PC-9 (cell line): ENCODE measurements around the gene USP7. TPM values are rescaled to one million over a fixed set of nuclear protein-coding genes. Genes with fewer than 3 reads are reported as not detected.

ENCODE experiments used
- BruUV-seq: library from RNA; stranded (reverse); fragments of 400-500 nt; replicated peaks from 2 replicates; lab custom pipeline; 2021; lab: Mats Ljungman, UMichigan
- CTCF ChIA-PET: fragments of 300-600 bp; sonication (Branson Sonifier 250); formaldehyde crosslinking; loops from one replicate; lab custom pipeline; 2022; ENCODE audit warnings: antibody characterized with exemption; lab: Charles Lee
- POLR2A ChIA-PET: fragments of 300-600 bp; sonication (Branson Sonifier 250); formaldehyde crosslinking; loops from one replicate; lab custom pipeline; 2022; ENCODE audit warnings: antibody characterized with exemption; ENCODE audit not compliant: unreplicated experiment; lab: Charles Lee
- DNase-seq, 2 experiments: peaks; one replicate each; pipeline versions ENCODE4 v3.0.0 to v3.0.0-alpha.2; 2015 to 2022; ENCODE audit warnings: mixed read lengths in 1 of 2
- H2AFZ ChIP-seq: fragments of 200-600 bp; sonication (generic); 2 replicates; pipeline ENCODE4 v1.8.1; 2017; ENCODE audit warnings: antibody characterized with exemption
- H3F3A ChIP-seq: fragments of 200-600 bp; sonication (generic); 2 replicates; pipeline ENCODE4 v1.8.1; 2017; ENCODE audit warnings: antibody characterized with exemption, mild to moderate bottlenecking, low read depth; ENCODE audit not compliant: insufficient read depth
- H3K27ac ChIP-seq: fragments of 200-600 bp; sonication (generic); 2 replicates; pipeline ENCODE4 v1.6.1; 2016; ENCODE audit warnings: mixed run types
- H3K27me3 ChIP-seq: fragments of 200-600 bp; sonication (generic); 2 replicates; pipeline ENCODE4 v1.6.1; 2016; ENCODE audit warnings: low read depth, mixed run types; ENCODE audit not compliant: insufficient read depth
- H3K36me3 ChIP-seq: fragments of 200-600 bp; sonication (generic); 2 replicates; pipeline ENCODE4 v1.6.1; 2016; ENCODE audit warnings: low read depth, mixed run types
- H3K4me1 ChIP-seq: fragments of 200-600 bp; sonication (generic); replicated peaks from 2 replicates; pipeline ENCODE4 v1.6.1; 2016; ENCODE audit warnings: mixed run types; ENCODE audit not compliant: insufficient read depth
- H3K4me2 ChIP-seq: fragments of 200-600 bp; sonication (generic); 2 replicates; pipeline ENCODE4 v1.6.1; 2017; ENCODE audit warnings: mixed run types
- H3K4me3 ChIP-seq: fragments of 200-600 bp; sonication (generic); 2 replicates; pipeline ENCODE4 v1.6.1; 2016; ENCODE audit warnings: mixed run types
- H3K79me2 ChIP-seq: fragments of 200-600 bp; sonication (generic); 2 replicates; pipeline ENCODE4 v1.6.1; 2017; ENCODE audit warnings: low read depth, mixed run types
- H3K9me2 ChIP-seq: fragments of 200-600 bp; sonication (generic); 2 replicates; pipeline ENCODE4 v1.8.1; 2017; ENCODE audit warnings: mild to moderate bottlenecking; ENCODE audit not compliant: insufficient read depth
- H3K9me3 ChIP-seq: fragments of 200-600 bp; sonication (generic); 2 replicates; pipeline ENCODE4 v1.8.1; 2016; ENCODE audit warnings: low read depth; ENCODE audit not compliant: insufficient read depth
- H4K20me1 ChIP-seq: fragments of 200-600 bp; sonication (generic); 2 replicates; pipeline ENCODE4 v1.8.1; 2017; ENCODE audit not compliant: insufficient read depth
- EZH2 ChIP-seq: fragments of 200-600 bp; sonication (generic); IDR thresholded peaks from 2 replicates; pipeline ENCODE4 v1.8.0; 2017; ENCODE audit warnings: antibody characterized with exemption, low read depth
- intact Hi-C: fragments of 100-400 bp; cut with micrococcal nuclease; formaldehyde crosslinking; loops from one replicate; pipeline ENCODE4 v1.10.0; 2022; ENCODE audit not compliant: unreplicated experiment
- total RNA-seq: library from RNA; stranded (reverse); gene quantifications from 2 replicates; pipeline ENCODE4 v1.2.3, GENCODE V29; 2021
- TF ChIP-seq, protein P1 (sequence below): fragments of 200-600 bp; sonication (generic); conservative IDR thresholded peaks from 2 replicates; pipeline ENCODE4 v1.6.1; 2017; ENCODE audit warnings: mixed run types, antibody characterized with exemption, mild to moderate bottlenecking, moderate library complexity

The USP7 gene
- total RNA-seq, 1 experiment from 2014 or later = 167 TPM

DNA sequence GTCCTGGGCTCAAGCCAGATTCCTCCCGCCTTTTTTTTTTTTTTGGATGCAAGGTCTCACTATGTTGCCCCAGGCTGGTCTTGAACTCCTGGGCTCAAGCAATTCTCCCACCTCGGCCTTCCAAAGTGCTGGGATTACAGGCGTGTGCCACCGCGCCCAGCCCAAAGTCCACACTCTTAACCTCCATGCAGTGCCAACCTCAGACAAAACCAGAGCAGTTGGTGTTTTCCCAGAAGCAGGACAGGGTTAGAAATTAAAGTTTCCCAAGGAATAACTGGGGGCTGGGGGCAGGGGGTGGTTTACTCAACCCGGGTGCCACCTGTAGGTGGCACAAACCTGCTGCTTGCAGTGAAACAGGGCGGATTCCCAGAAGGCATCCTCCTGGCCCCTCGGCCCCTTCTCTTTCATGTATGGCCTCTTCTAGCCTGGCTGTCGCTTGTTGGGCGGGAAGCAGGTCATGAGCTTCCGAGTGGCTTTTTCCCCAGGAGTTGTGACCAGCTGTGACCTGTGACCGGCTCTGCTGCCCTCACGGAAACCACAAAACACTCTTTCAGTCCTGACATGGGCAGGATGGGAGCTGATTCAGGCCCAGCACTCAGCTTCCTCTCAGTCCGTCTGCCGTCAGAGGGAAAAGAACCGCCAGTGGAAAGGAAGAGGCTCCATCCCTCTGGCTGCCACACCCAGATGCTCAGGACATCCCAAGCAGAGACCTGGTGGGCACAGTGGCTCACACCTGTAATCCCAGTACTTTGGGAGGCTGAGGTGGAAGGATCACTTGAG, 25.6 kb upstream of the USP7 start:
- Histone ChIP-seq H3K4me2 (no peak overlapping the region), H3K4me1 (peaks cover 8% of the 10 kb centered on the region), H3K4me3 (no peak overlapping the region), H3K27me3 (no peaks in the 10 kb centered on the region), H3F3A (no peaks in the 10 kb centered on the region; the same call in 1 of the 2 replicates), H4K20me1 (no peaks in the 10 kb centered on the region), H2AFZ (no peak overlapping the region), H3K79me2 (no peaks in the 10 kb centered on the region), H3K36me3 (no peaks in the 10 kb centered on the region), H3K9me3 (no peaks in the 10 kb centered on the region), H3K27ac (no peak overlapping the region), H3K9me2 (no peaks in the 10 kb centered on the region)
- ChIA-PET POLR2A (no interaction called here), CTCF (interaction anchor here (0.5 kb wide), 1 partner anchor 72 kb away, joined by 3 read pairs; no protein-coding TSS in a partner anchor)
- TF ChIP-seq EZH2 = no peak
- TF ChIP-seq, protein P1, sequence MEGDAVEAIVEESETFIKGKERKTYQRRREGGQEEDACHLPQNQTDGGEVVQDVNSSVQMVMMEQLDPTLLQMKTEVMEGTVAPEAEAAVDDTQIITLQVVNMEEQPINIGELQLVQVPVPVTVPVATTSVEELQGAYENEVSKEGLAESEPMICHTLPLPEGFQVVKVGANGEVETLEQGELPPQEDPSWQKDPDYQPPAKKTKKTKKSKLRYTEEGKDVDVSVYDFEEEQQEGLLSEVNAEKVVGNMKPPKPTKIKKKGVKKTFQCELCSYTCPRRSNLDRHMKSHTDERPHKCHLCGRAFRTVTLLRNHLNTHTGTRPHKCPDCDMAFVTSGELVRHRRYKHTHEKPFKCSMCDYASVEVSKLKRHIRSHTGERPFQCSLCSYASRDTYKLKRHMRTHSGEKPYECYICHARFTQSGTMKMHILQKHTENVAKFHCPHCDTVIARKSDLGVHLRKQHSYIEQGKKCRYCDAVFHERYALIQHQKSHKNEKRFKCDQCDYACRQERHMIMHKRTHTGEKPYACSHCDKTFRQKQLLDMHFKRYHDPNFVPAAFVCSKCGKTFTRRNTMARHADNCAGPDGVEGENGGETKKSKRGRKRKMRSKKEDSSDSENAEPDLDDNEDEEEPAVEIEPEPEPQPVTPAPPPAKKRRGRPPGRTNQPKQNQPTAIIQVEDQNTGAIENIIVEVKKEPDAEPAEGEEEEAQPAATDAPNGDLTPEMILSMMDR = no peak
- BruUV-seq = no TSS peak
- intact Hi-C loops = no loop called here
- DNase-seq = no peak

DNA sequence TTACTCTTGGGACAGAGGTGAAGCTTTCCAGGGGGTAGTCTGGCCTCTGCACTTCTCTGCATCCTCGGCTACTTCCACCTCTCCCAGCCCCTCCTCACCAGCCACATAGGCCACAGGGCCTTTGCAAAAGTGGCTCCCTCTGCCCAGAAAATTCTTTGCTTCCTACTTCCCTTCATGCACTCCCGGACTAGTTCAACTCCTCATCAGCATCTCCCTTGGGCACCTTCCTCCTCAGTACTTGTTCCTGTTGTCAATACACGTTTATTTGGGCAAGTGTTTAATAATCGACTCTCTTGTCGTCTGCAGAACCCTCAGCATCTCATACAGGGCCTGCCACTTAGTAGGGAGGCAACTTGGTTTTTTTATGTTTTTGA, 23.1 kb upstream of the USP7 start:
- CTCF ChIA-PET = no interaction called here
- H3K79me2 ChIP-seq = no peaks in the 10 kb centered on the region
- no peaks in the 10 kb centered on the region; the same call in 1 of the 2 replicates for H3F3A ChIP-seq
- TF ChIP-seq EZH2 = no peak
- TF ChIP-seq, protein P1 = no peak
- DNase-seq = no peak
- POLR2A ChIA-PET = no interaction called here
- H3K9me2 ChIP-seq = no peaks in the 10 kb centered on the region
- peaks cover 7% of the 10 kb centered on the region for H3K4me1 ChIP-seq
- no TSS peak for BruUV-seq
- H3K27me3 ChIP-seq = no peaks in the 10 kb centered on the region
- intact Hi-C loops = no loop called here
- H3K27ac ChIP-seq = no peak overlapping the region
- no peak overlapping the region for H3K4me3 ChIP-seq
- H3K36me3 ChIP-seq = no peaks in the 10 kb centered on the region
- no peak overlapping the region for H2AFZ ChIP-seq
- H3K9me3 ChIP-seq = no peaks in the 10 kb centered on the region
- no peaks in the 10 kb centered on the region for H4K20me1 ChIP-seq
- no peak overlapping the region for H3K4me2 ChIP-seq

DNA sequence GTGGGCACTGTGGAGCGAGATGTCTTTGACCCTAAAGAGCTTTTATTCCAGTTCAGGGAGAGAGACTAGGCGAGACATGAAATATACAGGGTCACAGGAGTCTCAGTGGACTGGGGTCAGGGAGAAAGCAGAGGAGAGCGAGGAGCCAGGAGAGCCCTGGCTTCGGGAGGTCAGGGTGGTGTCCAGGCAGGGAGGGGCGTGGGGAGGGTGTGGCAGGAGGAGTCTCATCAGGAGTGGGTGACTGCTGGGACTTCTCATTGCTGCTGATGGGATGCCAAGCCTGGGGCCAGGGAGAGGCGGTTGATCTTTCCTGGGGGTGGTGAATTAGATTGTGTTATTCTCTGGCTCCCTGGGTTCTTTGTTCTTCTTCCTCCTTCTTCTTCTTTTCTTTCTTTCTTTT, 22.4 kb upstream of the USP7 start:
- Histone ChIP-seq H3K4me2 (no peak overlapping the region), H3K9me2 (no peaks in the 10 kb centered on the region), H3F3A (no peaks in the 10 kb centered on the region; the same call in 1 of the 2 replicates), H3K36me3 (no peaks in the 10 kb centered on the region), H3K27me3 (no peaks in the 10 kb centered on the region), H3K27ac (no peak overlapping the region), H3K9me3 (no peaks in the 10 kb centered on the region), H3K4me1 (0 out of 2 replicates have a peak, but pooled peaks cover 3% of the 10 kb centered on the region), H4K20me1 (no peaks in the 10 kb centered on the region), H2AFZ (no peak overlapping the region), H3K79me2 (no peaks in the 10 kb centered on the region), H3K4me3 (no peak overlapping the region)
- no peak for DNase-seq
- intact Hi-C loops = no loop called here
- no TSS peak for BruUV-seq
- ChIA-PET CTCF (no interaction called here), POLR2A (no interaction called here)
- TF ChIP-seq EZH2 = no peak
- TF ChIP-seq, protein P1 = no peak
